Skeletal muscle tissue (tissue), 4 donors: ENCODE measurements around the gene COLGALT1. TPM values are rescaled to one million over a fixed set of nuclear protein-coding genes. Genes with fewer than 3 reads are reported as not detected.
"Not testable (repeated sequence)": the region's sequence is repeated elsewhere in the genome, so short reads cannot be mapped to it uniquely, and the experiment has no call there.

Experiments used
- H3K27ac ChIP-seq: one replicate; pipeline ENCODE4 v1.7.0; 2013; ENCODE audit warnings: mild to moderate bottlenecking, low read depth, low read length, inconsistent platforms
- H3K27me3 ChIP-seq, 3 donors: one replicate each; pipeline ENCODE4 v1.7.0; 2013; ENCODE audit warnings: low read length in 3 of 3; ENCODE audit not compliant: control insufficient read depth in 3 of 3, insufficient read depth in 3 of 3
- H3K36me3 ChIP-seq, 3 donors: one replicate each; pipeline ENCODE4 v1.7.0; 2013; ENCODE audit warnings: low read length in 3 of 3; ENCODE audit not compliant: control insufficient read depth in 3 of 3, insufficient read depth in 3 of 3
- H3K4me1 ChIP-seq, 3 donors: one replicate each; pipeline ENCODE4 v1.7.0; 2013; ENCODE audit warnings: low read length in 3 of 3, mild to moderate bottlenecking in 3 of 3; ENCODE audit not compliant: control insufficient read depth in 3 of 3, insufficient read depth in 3 of 3
- H3K4me3 ChIP-seq, 3 donors: one replicate each; pipeline ENCODE4 v1.7.0; 2013; ENCODE audit warnings: low read length in 3 of 3
- H3K9ac ChIP-seq, 3 donors: one replicate each; pipeline ENCODE4 v1.7.0; 2013; ENCODE audit warnings: low read length in 3 of 3, mild to moderate bottlenecking in 3 of 3, moderate library complexity in 2 of 3, low read depth in 1 of 3
- H3K9me3 ChIP-seq, 3 donors: one replicate each; pipeline ENCODE4 v1.7.0; 2013; ENCODE audit warnings: low read length in 3 of 3; ENCODE audit not compliant: control insufficient read depth in 3 of 3
- total RNA-seq: library from RNA; depleted of rRNA; stranded (reverse); fragments of >200 nt; gene quantifications from one replicate; pipeline ENCODE4 v1.2.3, GENCODE V29; 2014
- donor health status: Osteomylitis.

COLGALT1 gene
- total RNA-seq, 1 donor from 2014 or later, result 38.1 TPM

DNA sequence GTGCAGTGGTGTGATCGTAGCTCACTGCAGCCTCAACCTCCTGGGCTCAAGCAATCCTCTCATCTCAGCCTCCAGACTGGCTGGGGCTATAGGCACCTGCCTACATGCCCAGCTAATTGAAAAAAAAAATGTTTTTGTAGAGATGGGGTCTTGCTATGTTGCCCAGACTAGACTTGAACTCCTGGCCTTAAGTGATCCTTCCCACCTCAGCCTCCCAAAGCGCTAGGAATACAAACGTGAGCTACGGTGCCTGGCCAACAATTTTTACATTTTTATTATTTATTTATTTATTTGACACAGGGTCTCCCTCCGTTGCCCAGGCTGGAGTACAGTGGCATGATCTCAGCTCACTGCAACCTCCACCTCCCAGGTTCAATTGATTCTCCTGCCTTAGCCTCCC lies 14.8 kb downstream of the COLGALT1 start:
- peaks cover 27 to 39% (median 30%) of the 10 kb centered on the region in 3 donors for H3K36me3 ChIP-seq
- not testable (repeated sequence) for H3K4me1 ChIP-seq, H3K27me3 ChIP-seq, H3K9me3 ChIP-seq, H3K4me3 ChIP-seq, H3K27ac ChIP-seq, H3K9ac ChIP-seq

GRCh38 chr19:17570791-17571190 lies 15.3 kb downstream of the COLGALT1 start:
- no peak overlapping the region for H3K27ac ChIP-seq
- no peak overlapping the region for H3K9ac ChIP-seq
- H3K36me3 ChIP-seq, result peaks cover 29 to 39% (median 32%) of the 10 kb centered on the region in 3 donors
- no peaks in the 10 kb centered on the region for H3K9me3 ChIP-seq
- H3K4me1 ChIP-seq, result peaks cover 2 to 4% (median 3%) of the 10 kb centered on the region in 3 donors
- no peak overlapping the region for H3K4me3 ChIP-seq
- no peaks in the 10 kb centered on the region for H3K27me3 ChIP-seq

DNA sequence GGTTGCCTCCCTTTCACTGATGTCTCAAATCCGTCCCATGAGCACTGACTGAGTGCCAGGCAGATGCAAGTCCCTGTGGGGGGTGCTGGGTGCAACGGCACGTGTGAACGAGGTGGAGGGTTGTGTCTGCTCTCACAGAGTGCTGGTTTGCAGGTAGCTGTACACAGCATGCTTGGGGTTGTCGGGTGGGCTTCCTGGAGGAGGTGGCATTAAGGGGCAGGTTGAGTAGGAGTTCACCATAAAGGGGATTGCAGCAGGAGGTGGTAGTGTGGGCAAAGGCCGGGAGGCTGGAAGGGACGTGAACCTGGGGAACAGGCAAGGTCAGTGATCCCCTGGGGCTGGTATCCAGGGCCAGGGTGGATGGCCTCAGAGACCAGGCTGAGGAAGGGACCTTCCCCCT lies 17.2 kb downstream of the COLGALT1 start:
- H3K4me3 ChIP-seq, result no peak overlapping the region
- no peaks in the 10 kb centered on the region for H3K9me3 ChIP-seq
- peaks cover 30 to 39% (median 34%) of the 10 kb centered on the region in 3 donors for H3K36me3 ChIP-seq
- H3K9ac ChIP-seq, result no peak overlapping the region
- no peaks in the 10 kb centered on the region for H3K4me1 ChIP-seq
- no peaks in the 10 kb centered on the region for H3K27me3 ChIP-seq
- no peak overlapping the region for H3K27ac ChIP-seq

DNA sequence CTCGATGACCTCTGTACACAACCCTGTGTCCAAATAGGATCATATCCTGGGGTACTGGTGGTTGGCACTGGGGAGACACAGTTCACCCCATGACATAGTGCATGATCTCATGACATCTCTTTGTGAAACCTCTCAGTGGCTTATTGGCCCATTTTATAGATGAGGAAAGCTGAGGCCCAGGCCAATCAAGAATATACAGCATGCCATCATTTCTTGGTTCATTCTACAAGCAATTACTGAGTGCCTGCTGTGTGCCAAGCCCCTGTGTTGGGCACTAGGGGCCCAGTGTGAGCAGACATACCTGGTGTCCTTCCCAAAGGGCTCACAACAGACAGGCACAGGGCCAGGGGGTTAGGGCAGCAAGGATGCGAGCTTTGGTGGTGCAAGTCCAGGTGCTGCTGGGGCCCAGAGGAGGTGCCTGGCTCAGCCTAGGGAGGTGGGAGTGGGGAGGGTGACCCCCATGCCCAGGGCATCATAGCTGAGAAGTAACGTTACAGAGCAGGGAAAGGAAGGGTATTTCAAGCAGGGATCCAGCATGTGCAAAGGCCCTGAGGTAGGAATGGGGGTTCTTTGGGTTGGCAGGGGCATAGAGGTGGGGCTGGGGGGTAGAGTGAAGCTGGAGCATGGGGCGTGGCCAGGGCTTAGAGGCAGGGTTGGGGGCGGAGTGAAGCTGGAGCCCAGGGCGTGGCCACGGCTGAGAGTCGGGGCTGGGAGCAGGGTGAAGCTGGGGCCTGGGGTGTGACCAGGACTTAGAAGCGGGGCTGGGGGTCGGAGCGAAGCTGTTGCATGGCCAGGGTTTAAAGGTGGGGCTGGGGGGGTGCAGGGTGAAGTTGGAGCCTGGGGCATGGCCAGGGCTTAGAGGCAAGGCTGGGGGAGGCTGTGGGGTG lies 20.7 kb downstream of the COLGALT1 start:
- H3K4me3 ChIP-seq, result no peak overlapping the region
- H3K9me3 ChIP-seq, result no peaks in the 10 kb centered on the region
- H3K9ac ChIP-seq, result no peak overlapping the region
- no peak overlapping the region for H3K27ac ChIP-seq
- H3K4me1 ChIP-seq, result no peaks in the 10 kb centered on the region
- H3K36me3 ChIP-seq, result peaks cover 36 to 49% (median 41%) of the 10 kb centered on the region in 3 donors
- H3K27me3 ChIP-seq, result no peaks in the 10 kb centered on the region

DNA sequence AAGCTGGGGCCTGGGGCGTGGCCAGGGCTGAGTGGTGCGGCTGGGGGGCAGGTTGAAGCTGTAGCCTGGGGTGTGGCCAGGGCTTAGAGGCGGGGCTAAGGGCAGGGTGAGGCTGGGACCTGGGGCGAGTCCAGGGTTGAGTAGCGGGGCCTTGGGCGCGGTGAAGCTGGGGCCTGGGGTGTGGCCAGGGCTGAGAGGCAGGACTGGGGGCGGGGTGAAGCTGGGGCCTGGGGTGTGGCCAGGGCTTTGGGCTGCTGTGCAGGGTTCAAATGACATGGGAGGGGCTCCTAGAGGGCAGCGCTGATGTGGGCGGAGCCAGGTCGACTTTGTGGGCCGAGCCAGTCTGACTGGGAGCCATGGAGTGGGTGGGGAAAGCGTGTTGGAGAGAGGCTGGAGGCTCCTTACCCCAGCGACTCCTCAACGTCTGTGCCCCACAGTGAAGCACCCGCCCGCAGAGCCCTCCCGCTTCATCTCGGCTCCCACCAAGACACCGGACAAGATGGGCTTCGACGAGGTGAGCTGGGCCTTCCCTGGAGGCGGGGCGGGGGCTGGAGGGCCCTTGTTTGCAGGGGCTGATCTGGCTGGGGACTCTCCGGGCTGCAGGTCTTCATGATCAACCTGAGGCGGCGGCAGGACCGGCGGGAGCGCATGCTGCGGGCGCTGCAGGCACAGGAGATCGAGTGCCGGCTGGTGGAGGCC lies 21.5 kb downstream of the COLGALT1 start:
- Histone ChIP-seq H3K27ac (no peak overlapping the region), H3K36me3 (peaks cover 41 to 50% (median 44%) of the 10 kb centered on the region in 3 donors), H3K4me1 (no peaks in the 10 kb centered on the region), H3K9me3 (no peaks in the 10 kb centered on the region), H3K27me3 (no peaks in the 10 kb centered on the region), H3K9ac (no peak overlapping the region), H3K4me3 (no peak overlapping the region)

DNA sequence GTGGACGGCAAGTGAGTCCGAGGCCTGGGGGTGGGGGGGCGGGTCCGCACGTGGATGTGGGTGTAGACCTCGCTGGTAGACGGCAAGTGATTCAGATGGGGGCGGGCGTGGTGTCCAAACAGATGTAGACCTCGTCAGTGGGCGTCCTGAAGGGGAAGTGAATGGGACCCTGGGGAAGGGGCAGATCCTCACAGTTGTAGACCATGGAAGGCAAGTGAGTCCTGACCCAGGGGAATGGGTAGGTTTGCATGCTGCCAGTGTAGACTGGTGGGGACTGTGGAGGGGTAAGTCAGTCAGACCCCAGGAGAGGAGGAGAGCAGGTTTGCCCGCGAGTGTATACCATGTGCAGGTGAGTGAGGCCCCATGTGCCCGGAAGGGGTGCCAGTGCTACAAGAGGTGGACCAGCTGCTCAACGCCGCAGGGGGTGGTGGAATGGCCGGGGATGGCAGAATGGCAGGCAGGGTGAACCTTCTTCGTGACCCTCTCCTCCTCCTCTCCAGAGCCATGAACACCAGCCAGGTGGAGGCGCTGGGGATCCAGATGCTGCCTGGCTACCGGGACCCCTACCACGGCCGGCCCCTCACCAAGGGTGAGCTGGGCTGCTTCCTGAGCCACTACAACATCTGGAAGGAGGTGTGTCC lies 22.1 kb downstream of the COLGALT1 start:
- Histone ChIP-seq H3K9ac (no peak overlapping the region), H3K9me3 (no peaks in the 10 kb centered on the region), H3K36me3 (peaks cover 40 to 51% (median 45%) of the 10 kb centered on the region in 3 donors), H3K4me1 (no peaks in the 10 kb centered on the region), H3K27ac (no peak overlapping the region), H3K27me3 (no peaks in the 10 kb centered on the region), H3K4me3 (no peak overlapping the region)

- H3K4me1 ChIP-seq, result no peaks in the 10 kb centered on the region
- H3K9ac ChIP-seq, result no peak overlapping the region
- H3K9me3 ChIP-seq, result no peaks in the 10 kb centered on the region
- H3K4me3 ChIP-seq, result no peak overlapping the region
- no peak overlapping the region for H3K27ac ChIP-seq
- no peaks in the 10 kb centered on the region for H3K27me3 ChIP-seq
- H3K36me3 ChIP-seq, result peaks cover 38 to 51% (median 42%) of the 10 kb centered on the region in 3 donors
These were observed 24.3 kb downstream of the COLGALT1 start for GRCh38 chr19:17579661-17580244.

GRCh38 chr19:17580470-17581144 lies 25.2 kb downstream of the COLGALT1 start:
- Histone ChIP-seq H3K4me1 (no peaks in the 10 kb centered on the region), H3K36me3 (peaks cover 37 to 51% (median 41%) of the 10 kb centered on the region in 3 donors), H3K27ac (no peak overlapping the region), H3K9me3 (no peaks in the 10 kb centered on the region), H3K27me3 (no peaks in the 10 kb centered on the region), H3K9ac (no peak overlapping the region), H3K4me3 (no peak overlapping the region)

GRCh38 chr19:17581211-17581874 lies 25.9 kb downstream of the COLGALT1 start:
- H3K36me3 ChIP-seq, result peaks cover 32 to 51% (median 35%) of the 10 kb centered on the region in 3 donors
- H3K4me3 ChIP-seq, result no peak overlapping the region
- no peaks in the 10 kb centered on the region for H3K4me1 ChIP-seq
- H3K27me3 ChIP-seq, result no peaks in the 10 kb centered on the region
- H3K9ac ChIP-seq, result no peak overlapping the region
- H3K27ac ChIP-seq, result no peak overlapping the region
- H3K9me3 ChIP-seq, result no peaks in the 10 kb centered on the region
